ENCODE measurements around the gene SLIT3.

Gene SLIT3

DNA sequence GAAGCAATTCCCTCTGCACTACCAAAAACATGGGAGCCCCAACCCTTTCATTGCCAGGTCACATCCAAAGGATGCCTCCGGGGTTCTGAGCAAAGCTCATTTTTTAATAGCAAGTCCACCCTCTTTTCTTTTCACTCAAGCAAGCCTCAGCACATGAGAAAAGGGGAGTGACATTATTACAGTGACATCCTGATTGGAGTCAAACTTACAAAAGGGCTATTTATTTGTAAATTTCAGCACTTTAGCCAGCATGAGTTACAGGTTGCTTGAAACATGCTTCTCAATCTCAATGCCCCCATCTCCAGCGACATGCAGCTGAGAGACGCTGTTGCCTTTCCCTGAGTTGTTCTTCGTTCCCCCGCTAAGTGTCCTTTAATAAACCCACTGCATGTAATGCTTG lies 483.3 kb downstream of the SLIT3 start:
- DNase-seq (ENCODE audit: low read depth in 3 of 3, low spot score in 1 of 3): no peak

DNA sequence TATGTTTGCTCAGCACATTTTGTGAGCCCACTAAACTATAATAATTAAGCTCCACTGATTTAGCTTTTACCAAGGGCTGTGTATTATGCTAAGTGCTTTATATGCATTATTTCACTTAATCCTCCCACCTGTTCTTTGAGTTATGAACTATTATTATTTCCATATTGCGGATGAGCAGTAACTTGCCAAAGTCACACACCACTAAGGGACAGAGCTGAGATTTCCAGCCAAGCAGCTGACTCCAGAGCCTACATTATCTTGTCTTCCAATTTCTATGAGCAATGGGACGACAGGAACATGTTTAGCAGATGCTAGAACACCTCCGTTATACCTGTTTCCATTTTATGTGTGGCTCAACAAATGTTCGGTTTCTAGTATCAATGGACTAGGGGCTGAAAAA lies 484.3 kb downstream of the SLIT3 start:
- no peak for DNase-seq (ENCODE audit: low read depth in 3 of 3, low spot score in 1 of 3)

GRCh38 chr5:168813184-168813968 lies 487.6 kb downstream of the SLIT3 start:
- DNase-seq (ENCODE audit: low read depth in 3 of 3, low spot score in 1 of 3): no peak

DNA sequence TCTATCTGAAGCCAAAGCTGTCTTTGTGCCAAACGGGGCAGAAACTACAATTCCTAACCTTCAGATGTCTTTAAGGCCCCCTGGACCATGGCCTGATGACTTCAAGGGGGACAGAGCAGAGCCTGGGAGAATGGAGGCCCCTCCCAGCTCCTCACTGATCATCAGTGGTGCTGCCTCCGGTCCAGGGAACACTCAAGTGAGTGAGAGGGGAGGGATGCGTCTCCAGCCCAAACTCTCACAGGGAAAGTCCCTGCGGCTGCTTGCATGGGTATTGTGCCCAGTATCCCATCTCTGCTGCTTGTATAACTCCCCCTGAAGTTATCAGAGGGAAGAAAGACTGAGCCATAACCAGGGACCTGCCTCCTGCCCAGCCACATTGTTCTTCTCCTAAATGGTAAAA lies 490.3 kb downstream of the SLIT3 start:
- DNase-seq (ENCODE audit: low read depth in 3 of 3, low spot score in 1 of 3): no peak

DNA sequence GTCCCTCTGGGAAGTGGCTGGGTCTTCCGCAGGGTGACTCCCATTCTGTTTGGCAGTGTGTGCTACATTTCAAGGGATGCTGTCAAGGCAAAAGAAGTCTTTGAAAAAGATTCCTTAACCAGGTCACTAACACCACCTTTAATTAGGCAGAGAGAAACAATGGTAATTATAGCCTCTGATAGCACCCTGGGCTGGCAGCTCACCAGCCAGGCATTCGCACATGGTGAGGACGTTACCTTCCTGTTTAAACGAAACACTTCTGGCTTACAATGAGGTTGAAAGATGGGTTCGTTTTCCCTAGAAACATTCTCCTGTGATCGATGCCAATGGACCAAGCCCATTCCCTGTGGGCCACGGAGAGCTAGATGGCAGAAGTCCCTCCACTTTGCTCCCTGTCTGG lies 491.7 kb downstream of the SLIT3 start:
- DNase-seq (ENCODE audit: low read depth in 3 of 3, low spot score in 1 of 3): no peak

- no peak for DNase-seq (ENCODE audit: low read depth in 3 of 3, low spot score in 1 of 3)
These were observed 492.8 kb downstream of the SLIT3 start for GRCh38 chr5:168808051-168808616.

- DNase-seq (ENCODE audit: low read depth in 3 of 3, low spot score in 1 of 3): no peak
These were observed 493.7 kb downstream of the SLIT3 start for GRCh38 chr5:168807287-168807686.

- no peak for DNase-seq (ENCODE audit: low read depth in 3 of 3, low spot score in 1 of 3)
These were observed 497.4 kb downstream of the SLIT3 start for GRCh38 chr5:168803541-168803940.

DNA sequence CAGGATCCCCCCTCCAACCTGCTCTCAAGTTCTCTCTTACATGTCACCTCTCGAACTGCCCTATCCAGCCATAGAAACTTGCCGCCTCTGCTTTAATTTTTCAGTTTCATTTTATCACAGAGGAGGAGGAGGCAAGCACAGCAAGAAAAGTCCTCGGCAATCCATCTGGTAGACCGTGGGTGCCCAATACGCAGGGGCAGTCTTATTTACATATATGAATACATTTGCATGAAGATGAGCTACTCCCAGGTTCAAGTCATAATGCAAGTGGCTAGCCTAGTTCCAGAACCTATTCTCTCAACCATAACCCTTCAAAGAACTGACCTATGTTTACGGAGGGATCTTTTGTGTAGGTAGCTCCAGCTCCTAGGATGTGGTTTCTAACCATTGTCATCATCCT lies 498.6 kb downstream of the SLIT3 start:
- DNase-seq (ENCODE audit: low read depth in 3 of 3, low spot score in 1 of 3): no peak

GRCh38 chr5:168801567-168801966 lies 499.4 kb downstream of the SLIT3 start:
- no peak for DNase-seq (ENCODE audit: low read depth in 3 of 3, low spot score in 1 of 3)

DNA sequence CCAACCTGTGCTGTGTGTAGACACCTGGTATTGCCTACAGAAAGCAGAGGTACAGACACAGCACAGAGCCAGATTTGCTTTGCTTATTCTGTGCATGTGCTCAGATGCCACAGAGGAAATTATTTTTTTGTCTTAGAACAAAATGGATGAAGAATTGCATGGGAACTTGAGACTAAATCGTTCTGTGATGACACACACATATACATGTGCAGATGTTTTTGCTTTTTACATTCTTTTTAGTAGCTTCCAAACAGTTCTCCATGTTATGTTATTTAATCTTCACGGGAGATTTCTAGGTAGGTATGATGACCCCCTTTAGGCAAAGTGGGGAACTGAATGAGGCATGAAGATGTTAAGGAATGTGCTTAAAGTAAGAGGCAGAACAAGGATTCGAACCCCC lies 500.2 kb downstream of the SLIT3 start:
- no peak for DNase-seq (ENCODE audit: low read depth in 3 of 3, low spot score in 1 of 3)

DNA sequence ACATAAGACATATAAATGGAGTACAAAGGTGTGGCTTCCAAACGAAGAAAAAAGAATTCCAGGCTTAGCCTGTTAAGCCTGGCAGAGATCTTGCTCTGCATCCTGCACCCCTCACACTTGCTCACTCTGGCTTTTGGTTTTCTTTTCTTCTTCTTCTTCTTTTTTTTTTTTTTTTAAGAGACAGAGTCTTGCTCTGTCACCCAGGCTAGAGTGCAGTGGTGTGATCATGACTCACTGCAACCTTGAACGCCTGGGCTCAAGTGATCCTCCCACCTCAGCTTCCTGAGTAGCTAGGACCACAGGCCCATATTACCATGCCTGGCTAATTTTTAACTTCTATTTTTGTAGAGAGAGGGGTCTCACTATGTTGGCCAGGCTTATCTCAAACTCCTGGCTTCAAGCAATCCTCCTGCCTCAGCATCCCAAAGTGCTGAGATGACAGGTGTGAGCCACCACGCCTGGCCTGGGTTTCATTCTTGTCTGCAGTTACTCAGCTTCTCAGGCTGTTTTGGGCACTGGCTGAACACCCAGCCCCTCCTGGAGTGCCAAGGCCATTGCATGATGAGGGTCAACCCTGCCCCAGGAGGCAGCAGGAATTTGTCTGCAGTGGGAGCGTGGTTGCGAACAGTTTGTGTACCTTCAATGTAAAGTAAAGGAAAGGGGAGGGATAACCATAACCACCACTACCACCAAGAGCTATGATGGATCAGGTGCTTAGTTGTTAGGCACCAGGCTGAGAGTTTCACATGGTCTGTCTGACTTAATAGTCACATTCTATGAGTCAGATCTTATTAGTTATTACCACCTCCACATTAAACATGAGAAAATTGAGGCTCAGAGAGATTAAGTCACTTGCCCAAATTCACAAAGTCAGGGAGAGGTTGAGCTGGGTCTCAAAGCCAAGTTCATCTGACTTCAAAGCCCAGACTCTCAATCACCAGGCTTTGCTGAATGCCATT lies 502.6 kb downstream of the SLIT3 start:
- DNase-seq (ENCODE audit: low read depth in 3 of 3, low spot score in 1 of 3): no peak

DNA sequence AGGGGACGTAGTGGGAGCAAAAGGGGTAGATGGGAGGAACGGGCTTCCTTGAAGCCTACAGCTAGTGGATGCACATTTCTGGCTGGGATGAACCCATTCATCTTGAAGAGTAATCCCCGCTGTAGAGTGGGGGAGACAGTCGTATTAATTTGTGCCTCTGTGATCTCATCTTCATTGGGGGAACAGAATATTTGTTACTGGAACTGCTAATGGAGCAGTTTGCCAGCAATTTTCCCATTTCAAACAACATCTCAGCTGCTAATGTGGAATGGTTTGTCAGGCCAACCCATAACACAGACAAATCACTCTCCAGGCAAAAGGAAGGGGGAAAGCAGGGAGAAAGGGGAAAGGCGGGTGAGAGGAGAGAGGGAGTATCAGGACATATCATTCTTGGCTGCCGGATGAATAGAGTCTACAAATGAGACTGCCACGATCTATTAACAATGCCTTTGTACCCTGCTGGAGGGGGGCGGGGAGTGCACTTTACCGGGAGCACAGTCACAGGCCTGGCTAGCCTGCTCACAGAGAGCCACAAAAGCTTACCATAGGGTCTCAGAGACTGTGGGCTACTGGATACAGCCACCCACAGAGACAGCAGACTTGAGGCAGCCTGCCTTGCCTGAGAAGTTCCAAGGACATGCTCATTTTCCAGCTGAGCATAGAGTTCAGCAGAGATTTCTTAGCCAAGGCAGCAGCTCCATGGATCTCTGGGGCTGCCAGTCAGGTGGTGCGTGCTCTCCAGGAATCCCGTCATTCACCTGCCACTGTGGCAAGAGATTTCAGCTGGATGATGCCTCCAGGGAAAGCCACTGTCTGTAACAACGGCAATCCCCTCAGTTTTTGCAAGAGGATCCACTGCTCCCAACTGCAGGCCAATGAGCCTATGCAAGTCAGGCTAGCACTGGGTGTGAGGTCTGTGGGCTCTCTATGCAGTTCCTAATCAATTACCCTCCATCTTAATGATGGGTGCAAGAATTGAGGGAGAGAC lies 504.1 kb downstream of the SLIT3 start:
- no peak for DNase-seq (ENCODE audit: low read depth in 3 of 3, low spot score in 1 of 3)

DNA sequence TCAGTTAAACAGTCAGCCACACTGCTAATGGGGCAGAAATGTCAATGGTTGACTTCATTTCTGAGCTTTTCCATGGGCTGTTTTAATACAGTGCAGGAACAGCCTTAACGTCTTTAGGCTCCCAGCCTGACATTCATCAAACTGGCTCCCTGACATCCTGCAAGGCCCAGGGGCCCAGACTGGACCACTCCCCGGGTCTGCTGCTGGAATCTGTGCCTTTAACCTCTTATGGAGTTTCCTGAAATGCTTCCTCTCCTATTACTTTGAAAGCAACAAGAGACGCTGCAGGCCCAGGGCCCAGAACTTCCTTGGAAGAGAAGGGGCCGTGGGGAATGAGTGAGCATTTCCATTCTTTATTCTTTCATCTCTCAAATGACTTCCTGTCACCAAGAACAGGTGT lies 504.9 kb downstream of the SLIT3 start:
- no peak for DNase-seq (ENCODE audit: low read depth in 3 of 3, low spot score in 1 of 3)

GRCh38 chr5:168793841-168794837 lies 506.8 kb downstream of the SLIT3 start:
- no peak for DNase-seq (ENCODE audit: low read depth in 3 of 3, low spot score in 1 of 3)

DNA sequence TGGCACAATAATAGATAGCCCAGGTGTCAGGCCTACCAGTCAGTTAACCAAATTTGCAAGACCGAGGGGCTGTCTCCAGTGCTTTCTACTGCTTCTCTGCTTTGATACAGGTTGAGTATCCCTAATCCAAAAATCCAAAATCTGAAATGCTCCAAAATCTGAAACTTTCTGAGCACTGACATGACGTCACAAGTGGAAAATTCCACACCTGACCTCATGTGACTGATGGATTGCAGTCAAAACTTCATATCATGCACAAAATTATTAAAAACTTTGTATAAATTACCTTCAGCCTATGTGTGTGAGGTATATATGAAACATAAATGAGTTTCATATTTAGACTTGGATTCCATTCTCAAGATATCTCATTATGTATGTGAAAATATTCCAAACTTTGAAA lies 508.3 kb downstream of the SLIT3 start:
- DNase-seq (ENCODE audit: low read depth in 3 of 3, low spot score in 1 of 3): no peak

GRCh38 chr5:168790671-168791250 lies 510.2 kb downstream of the SLIT3 start:
- no peak for DNase-seq (ENCODE audit: low read depth in 3 of 3, low spot score in 1 of 3)

DNA sequence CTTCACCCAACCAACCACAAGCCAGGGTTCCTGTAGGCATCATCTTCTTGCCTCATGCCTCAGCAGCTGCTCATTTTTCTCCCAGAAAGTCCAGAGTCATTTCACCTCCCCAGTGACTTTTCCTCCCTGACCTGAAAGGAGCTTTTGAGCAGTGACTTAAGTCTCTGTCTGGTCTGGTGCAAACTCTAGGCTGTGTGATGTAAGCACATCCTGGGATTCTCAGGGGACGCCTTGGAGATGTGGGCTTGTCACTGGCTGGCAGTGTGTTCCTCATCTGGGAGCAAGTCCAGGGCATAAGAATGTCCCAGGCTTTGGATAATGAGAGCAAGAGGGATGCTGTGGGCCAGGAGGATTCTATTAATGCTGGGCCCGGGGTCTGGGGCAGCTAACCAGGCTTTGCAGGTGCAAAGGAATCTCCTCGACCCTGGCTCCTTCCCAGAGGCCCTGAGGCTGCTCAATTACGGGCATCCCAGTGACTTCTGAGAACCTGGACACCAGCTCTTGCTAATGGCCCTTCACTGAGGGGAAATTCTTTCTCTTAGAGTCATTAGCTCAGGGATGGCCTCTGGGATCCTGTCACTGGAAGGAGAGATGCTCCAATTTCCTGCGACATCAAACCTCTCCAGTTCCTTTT lies 510.8 kb downstream of the SLIT3 start:
- no peak for DNase-seq (ENCODE audit: low read depth in 3 of 3, low spot score in 1 of 3)

DNA sequence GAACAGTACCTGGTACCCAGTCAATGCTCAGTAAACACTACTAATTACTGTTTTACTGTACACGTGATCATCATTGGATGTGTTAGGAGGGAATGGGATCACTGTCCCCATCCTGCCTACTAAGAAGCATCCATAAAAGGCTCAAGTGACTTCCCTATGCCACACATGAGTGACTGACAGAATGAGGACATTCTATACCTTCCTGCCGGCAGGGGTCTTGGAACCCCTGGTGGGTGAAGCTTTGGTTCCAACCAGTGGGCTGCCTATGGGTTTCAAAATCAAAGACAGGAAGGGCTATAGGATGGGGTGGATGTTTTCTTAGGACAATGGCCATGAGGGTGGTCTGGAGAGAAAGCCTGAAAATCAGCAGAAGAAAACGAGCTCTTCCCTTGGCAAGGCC lies 512.2 kb downstream of the SLIT3 start:
- no peak for DNase-seq (ENCODE audit: low read depth in 3 of 3, low spot score in 1 of 3)

Measured in stimulated activated CD4-positive, alpha-beta T cell treated with anti-CD3 and anti-CD28 coated beads, TNF-alpha, amount 100 ng/mL, for 1 hour (primary cell).